Neural cell (in vitro differentiated cells): ENCODE measurements around the gene TTLL5.
"Not testable (repeated sequence)": the region's sequence is repeated elsewhere in the genome, so short reads cannot be mapped to it uniquely, and the experiment has no call there.

Experiments used
- EP300 ChIP-seq: fragments of 450-650 bp; conservative IDR thresholded peaks from 2 replicates; pipeline ENCODE4 v1.6.1; 2014; ENCODE audit warnings: antibody characterized with exemption, mild to moderate bottlenecking, moderate library complexity; ENCODE audit not compliant: poor library complexity, severe bottlenecking
- EZH2 ChIP-seq: fragments of 200-600, 300-800 bp; shearing (Covaris generic), sonication (generic); IDR thresholded peaks from 2 replicates; pipeline ENCODE4 v1.6.1; 2014; ENCODE audit warnings: antibody characterized with exemption, low read length, borderline replicate concordance, mild to moderate bottlenecking; ENCODE audit not compliant: insufficient read depth, poor library complexity, severe bottlenecking
- MXI1 ChIP-seq: fragments of 450-650 bp; conservative IDR thresholded peaks from 2 replicates; pipeline ENCODE4 v1.6.1; 2014; ENCODE audit warnings: antibody characterized with exemption, mild to moderate bottlenecking; ENCODE audit not compliant: poor library complexity, severe bottlenecking
- POLR2AphosphoS5 ChIP-seq: IDR thresholded peaks from 2 replicates; pipeline ENCODE4 v1.6.1; 2012
- RAD21 ChIP-seq: fragments of 450-650 bp; conservative IDR thresholded peaks from 2 replicates; pipeline ENCODE4 v1.6.1; 2014; ENCODE audit warnings: antibody characterized with exemption, mild to moderate bottlenecking, moderate library complexity
- SMC3 ChIP-seq: fragments of 450-650 bp; conservative IDR thresholded peaks from 2 replicates; pipeline ENCODE4 v1.6.1; 2014; ENCODE audit warnings: antibody characterized with exemption, mild to moderate bottlenecking, moderate library complexity; ENCODE audit not compliant: poor library complexity
- TAF1 ChIP-seq: IDR thresholded peaks from 2 replicates; pipeline ENCODE4 v1.6.1; 2012; ENCODE audit warnings: low read depth
- TF ChIP-seq, protein P1 (sequence below): fragments of 450-650 bp; IDR thresholded peaks from 2 replicates; pipeline ENCODE4 v1.5.1; 2014; ENCODE audit warnings: antibody characterized with exemption, mild to moderate bottlenecking, moderate library complexity; ENCODE audit not compliant: poor library complexity, severe bottlenecking
- TF ChIP-seq, protein P2 (sequence below): IDR thresholded peaks from 2 replicates; pipeline ENCODE4 v1.6.1; 2012; ENCODE audit warnings: borderline replicate concordance

DNA sequence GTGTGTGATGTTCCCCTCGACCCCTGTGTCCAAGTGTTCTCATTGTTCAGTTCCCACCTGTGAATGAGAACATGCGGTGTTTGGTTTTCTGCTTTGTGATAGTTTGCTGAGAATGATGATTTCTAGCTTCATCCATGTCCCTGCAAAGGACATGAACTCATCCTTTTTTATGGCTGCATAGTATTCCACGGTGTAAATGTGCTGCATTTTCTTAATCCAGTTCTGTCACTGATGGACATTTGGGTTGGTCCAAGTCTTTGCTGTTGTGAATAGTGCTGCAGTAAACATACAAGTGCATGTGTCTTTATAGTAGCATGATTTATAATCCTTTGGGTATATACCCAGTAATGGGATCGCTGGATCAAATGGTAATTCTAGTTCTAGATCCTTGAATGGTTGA lies 259.4 kb downstream of the TTLL5 start:
- TF ChIP-seq, protein P1, sequence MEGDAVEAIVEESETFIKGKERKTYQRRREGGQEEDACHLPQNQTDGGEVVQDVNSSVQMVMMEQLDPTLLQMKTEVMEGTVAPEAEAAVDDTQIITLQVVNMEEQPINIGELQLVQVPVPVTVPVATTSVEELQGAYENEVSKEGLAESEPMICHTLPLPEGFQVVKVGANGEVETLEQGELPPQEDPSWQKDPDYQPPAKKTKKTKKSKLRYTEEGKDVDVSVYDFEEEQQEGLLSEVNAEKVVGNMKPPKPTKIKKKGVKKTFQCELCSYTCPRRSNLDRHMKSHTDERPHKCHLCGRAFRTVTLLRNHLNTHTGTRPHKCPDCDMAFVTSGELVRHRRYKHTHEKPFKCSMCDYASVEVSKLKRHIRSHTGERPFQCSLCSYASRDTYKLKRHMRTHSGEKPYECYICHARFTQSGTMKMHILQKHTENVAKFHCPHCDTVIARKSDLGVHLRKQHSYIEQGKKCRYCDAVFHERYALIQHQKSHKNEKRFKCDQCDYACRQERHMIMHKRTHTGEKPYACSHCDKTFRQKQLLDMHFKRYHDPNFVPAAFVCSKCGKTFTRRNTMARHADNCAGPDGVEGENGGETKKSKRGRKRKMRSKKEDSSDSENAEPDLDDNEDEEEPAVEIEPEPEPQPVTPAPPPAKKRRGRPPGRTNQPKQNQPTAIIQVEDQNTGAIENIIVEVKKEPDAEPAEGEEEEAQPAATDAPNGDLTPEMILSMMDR, result not testable (repeated sequence)
- TF ChIP-seq EZH2, TAF1, RAD21, EP300, MXI1, POLR2AphosphoS5, SMC3: not testable (repeated sequence)
- TF ChIP-seq, protein P2, sequence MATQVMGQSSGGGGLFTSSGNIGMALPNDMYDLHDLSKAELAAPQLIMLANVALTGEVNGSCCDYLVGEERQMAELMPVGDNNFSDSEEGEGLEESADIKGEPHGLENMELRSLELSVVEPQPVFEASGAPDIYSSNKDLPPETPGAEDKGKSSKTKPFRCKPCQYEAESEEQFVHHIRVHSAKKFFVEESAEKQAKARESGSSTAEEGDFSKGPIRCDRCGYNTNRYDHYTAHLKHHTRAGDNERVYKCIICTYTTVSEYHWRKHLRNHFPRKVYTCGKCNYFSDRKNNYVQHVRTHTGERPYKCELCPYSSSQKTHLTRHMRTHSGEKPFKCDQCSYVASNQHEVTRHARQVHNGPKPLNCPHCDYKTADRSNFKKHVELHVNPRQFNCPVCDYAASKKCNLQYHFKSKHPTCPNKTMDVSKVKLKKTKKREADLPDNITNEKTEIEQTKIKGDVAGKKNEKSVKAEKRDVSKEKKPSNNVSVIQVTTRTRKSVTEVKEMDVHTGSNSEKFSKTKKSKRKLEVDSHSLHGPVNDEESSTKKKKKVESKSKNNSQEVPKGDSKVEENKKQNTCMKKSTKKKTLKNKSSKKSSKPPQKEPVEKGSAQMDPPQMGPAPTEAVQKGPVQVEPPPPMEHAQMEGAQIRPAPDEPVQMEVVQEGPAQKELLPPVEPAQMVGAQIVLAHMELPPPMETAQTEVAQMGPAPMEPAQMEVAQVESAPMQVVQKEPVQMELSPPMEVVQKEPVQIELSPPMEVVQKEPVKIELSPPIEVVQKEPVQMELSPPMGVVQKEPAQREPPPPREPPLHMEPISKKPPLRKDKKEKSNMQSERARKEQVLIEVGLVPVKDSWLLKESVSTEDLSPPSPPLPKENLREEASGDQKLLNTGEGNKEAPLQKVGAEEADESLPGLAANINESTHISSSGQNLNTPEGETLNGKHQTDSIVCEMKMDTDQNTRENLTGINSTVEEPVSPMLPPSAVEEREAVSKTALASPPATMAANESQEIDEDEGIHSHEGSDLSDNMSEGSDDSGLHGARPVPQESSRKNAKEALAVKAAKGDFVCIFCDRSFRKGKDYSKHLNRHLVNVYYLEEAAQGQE, result not testable (repeated sequence)
